Left lobe of liver (tissue), 2 donors: ENCODE data around the gene KAZN. TPM values are rescaled to one million over a fixed set of nuclear protein-coding genes. Genes with fewer than 3 reads are reported as not detected.

ENCODE experiments used
- ATAC-seq: fragments of 200-7000 bp; cut with Tn5 transposase; one replicate; pipeline ENCODE4 v1.9.1; 2020; ENCODE audit warnings: mild to moderate bottlenecking, moderate library complexity
- DNase-seq: peaks from one replicate; pipeline ENCODE4 v3.0.0-alpha.2; 2020; ENCODE audit warnings: low spot score
- total RNA-seq: library from RNA; stranded (reverse); gene quantifications from one replicate; pipeline ENCODE4 v1.2.1, GENCODE V29; 2021
- donor health status: DM: no; HTN: no; CAD: no; lungs with moderate emphysema.
- donor health status: DM: no; HTN: yes; CAD: no.

Gene KAZN
- total RNA-seq, 1 donor from 2014 or later = 4.4 TPM

DNA sequence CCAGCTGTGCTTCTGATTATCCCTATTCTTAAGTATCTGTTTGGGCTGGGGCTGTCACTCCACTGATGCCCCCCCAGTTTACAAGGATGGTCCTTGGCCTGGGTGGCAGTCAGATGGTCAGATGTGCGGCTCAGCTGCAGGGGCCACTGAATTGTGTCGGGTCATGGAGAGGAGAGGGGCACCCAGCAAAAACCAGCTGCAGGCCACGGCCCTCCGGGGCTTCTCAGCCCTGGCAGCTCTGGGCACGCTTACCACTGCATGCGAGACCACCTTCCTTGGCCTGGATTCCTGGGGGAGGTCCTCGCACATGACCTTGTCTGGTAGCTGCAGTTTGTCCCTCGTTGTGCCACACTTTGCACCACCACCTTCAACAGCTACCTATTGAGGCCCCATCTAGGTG is 390.2 kb downstream of the KAZN start:
- DNase-seq (no peak), ATAC-seq (no peak)

GRCh38 chr1:14989931-14990728 is 391.6 kb downstream of the KAZN start:
- ATAC-seq (no peak), DNase-seq (no peak)

DNA sequence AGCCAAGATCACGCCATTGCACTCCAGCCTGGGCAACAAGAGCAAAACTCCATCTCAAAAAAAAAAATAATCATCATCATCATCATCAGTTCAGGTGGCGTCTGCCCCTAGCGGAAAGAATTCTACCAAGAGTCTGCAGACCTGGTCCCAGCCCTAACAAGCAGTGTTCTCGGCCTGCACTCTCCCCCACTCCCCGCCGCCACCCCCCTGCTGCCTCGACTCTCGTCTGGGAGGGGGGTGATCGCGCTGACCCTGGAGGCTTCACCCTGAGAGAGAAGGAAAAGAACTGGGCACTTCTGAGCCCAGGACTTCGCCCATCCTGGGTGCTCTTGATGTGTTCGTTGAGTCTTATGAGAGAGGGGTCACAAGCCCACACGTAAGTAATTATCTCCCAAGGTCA is 394.9 kb downstream of the KAZN start:
- ATAC-seq (no peak), DNase-seq (no peak)

GRCh38 chr1:14994148-14994547 is 395.7 kb downstream of the KAZN start:
- DNase-seq = no peak
- ATAC-seq = no peak

DNA sequence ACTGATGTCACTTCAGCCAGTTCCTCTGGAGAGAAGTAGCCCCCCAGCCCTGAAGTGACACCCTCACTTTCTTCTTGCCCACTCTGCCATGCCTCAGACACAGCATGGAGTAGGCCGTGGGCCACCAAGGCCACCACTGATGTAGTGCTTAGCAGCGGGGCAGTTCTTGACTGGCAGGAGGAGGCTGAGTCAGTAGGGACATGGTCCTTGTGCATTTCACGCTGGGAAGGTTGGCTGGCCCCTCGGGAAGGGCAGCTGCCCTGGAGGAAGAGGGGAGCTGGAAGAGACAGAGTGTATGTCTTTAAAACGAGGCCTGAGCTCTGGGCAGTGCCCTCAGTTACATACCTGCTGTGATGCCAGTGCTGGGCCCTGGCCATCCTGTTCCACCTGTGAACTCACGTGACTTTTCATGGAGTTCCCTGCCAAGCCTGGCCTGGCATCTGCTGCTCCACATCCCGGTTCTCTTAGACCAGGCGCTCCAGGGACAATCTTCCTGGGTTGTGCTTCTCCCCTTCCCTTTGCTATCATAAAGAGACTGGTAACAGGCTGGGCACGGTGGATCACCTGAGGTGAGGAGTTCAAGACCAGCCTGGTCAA is 396.5 kb downstream of the KAZN start:
- peak; percentile 52 for ATAC-seq
- no peak for DNase-seq

DNA sequence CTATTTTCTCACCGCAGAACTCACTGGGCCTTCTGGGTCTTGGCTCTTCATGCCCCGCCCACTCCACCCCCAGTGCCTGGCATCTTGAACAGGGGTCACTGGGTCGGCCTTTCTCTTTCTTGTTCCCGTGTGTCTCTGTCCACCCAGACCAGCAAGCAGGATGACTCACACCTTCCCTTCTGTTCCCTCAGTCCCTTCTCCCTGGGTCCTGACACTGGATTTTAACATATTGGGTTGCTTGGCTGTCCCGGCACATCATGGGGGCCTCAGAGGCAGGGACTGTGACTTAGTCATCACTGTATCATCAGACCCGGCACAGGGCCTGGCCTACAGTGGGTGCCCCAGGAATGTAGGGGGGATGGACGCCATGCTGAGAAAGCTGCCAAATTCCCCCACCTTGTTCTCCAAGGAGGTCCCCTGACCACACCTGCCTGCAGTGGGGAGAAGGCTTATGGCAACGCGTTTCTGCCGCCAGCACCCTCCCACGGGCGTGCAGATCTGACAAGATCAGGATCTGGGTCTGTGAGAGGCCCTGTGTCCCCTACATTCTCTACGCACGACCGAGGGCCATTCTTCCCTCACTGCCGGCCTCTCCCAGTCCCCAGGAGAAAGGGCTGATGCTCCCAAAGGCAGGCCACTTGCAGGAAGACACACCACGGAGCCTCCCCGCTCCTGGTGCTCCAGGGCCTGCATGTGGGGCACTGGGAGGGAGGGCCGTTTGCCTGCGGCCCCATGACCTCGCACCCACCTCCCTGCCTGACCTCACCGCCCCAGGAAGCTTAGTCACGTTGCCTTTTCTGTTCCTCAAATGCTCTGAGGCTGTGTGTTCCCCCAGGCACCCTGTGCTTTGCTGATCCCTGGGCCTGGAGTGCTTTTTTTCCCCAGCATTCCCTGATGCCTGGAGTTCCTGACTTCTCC is 397.9 kb downstream of the KAZN start:
- no peak for DNase-seq
- ATAC-seq = no peak

GRCh38 chr1:14997646-14998276 is 399.3 kb downstream of the KAZN start:
- DNase-seq (no peak), ATAC-seq (no peak)

DNA sequence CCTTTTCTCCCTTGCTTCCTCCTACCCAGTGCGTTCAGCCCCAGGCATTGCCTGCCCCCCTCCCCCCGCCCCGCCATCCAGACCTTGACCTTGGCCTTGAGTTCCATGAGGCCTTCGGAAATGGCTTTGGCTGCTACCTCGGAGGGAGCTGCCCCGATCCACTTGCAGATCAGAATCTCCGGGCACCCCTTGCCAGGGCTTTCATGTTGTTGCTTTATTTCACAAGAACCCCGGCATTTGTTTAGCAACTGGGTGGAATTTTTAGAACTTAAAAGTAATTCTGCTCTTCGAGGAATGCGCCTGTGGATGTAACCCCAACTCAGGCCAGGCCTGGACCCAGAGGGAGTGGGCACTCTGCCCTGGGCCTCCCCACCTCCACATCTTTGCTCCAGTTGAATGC is 401.0 kb downstream of the KAZN start:
- ATAC-seq (no peak), DNase-seq (no peak)

- no peak for ATAC-seq
- no peak for DNase-seq
Observed at GRCh38 chr1:15000030-15000429, 401.5 kb downstream of the KAZN start.

DNA sequence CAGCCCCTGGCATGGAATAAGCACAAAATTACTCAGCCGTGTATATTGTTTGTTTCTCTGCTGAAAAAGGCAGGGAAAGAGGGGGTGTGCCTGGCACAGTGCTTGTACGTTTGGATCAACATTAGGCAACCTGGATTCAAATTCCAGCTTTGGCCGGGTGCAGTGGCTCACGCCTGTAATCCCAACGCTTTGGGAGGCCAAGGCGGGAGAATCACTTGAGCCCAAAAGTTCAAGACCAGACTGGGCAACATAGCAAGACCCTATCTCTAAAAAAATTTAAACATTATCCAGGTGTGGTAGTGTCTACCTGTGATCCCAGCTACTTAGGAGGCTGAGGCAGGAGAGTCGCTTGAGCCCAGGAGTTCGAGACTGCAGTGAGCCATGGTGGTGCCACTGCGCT is 402.2 kb downstream of the KAZN start:
- ATAC-seq (no peak), DNase-seq (no peak)

- DNase-seq (no peak), ATAC-seq (no peak)
Observed at GRCh38 chr1:15001317-15001915, 402.9 kb downstream of the KAZN start.

DNA sequence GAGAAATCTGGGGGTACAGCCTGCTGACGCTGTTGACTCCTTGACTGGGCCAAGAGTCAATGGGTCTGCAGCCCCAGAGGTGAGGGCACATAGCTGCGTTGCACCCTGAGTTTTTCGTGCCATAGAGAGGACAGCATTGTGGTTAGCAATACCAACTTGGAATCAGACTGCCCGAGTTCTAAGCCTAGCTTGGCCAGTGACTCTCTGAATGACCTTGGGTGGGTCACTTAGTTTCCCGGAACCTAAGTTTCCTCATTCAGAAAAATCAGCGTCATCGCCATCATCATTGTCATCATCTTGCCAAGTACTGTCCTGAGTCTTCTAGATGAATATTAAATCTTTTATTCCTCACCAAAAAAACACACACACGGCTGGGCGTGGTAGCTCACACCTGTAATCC is 403.8 kb downstream of the KAZN start:
- ATAC-seq (no peak), DNase-seq (no peak)

- DNase-seq (no peak), ATAC-seq (no peak)
Observed at GRCh38 chr1:15004396-15004795, 405.9 kb downstream of the KAZN start.

DNA sequence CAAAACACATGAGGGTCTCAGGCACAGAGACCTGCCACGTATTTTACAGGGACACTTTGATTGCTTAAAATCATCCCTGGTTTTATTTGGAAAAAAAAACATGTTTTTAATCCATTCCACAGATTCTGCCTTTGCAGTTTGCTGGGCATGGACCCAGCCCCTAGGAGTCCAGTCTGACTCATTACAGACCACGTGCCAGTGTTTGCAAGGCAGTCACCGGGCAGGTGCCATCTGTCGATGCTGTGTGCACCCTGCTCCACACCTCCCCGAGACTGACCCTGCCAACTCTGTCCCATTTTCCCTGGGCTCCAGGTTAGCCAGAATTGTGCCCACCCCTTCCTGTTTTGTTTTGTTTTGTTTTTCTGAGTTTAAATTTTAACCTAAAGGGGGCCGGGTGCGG is 406.6 kb downstream of the KAZN start:
- DNase-seq (no peak), ATAC-seq (no peak)

DNA sequence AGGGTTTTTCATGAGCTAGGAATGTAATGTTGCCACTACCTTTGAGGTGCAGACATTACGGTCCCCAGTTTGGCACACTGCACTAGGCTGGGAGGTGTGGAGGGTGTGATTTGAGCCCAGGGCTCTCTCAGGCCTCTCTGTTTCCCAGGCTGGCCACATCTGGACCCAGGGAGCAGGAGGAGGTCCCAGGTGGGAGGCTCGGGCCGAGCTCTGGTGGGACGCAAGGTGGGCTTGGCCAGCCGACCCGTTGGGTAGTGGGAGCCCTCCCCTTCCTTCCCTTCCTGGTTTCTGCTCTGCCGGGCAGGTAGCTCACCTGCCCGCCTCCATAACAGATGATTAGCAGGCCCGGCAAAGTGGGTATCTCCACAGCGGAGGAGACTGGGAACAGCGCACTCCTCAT is 408.9 kb downstream of the KAZN start:
- ATAC-seq (no peak), DNase-seq (no peak)

GRCh38 chr1:15007842-15008241 is 409.4 kb downstream of the KAZN start:
- DNase-seq (no peak), ATAC-seq (peak; percentile 42)

- DNase-seq = no peak
- ATAC-seq = peak; percentile 50
Observed at GRCh38 chr1:15008783-15009729, 410.6 kb downstream of the KAZN start.

DNA sequence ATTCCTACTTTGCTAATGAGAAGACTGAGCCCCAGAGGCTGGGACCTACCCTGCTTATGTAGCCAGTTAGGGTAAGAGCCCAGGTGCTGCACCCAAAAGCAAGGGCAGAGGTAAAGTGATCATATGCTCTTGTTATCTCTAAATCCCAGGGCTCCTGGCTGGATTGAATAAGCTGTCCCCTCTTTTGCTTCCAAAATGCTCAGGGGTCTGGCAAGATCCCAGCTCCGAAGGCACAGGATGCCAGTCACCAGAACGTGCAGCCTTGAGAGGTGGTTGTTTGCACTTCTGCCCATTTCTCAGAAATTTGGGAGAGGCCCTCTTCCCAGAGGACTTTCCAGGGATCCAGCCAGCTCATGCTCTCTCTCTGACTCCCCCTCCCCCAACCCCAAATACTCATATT is 412.7 kb downstream of the KAZN start:
- ATAC-seq (no peak), DNase-seq (no peak)

DNA sequence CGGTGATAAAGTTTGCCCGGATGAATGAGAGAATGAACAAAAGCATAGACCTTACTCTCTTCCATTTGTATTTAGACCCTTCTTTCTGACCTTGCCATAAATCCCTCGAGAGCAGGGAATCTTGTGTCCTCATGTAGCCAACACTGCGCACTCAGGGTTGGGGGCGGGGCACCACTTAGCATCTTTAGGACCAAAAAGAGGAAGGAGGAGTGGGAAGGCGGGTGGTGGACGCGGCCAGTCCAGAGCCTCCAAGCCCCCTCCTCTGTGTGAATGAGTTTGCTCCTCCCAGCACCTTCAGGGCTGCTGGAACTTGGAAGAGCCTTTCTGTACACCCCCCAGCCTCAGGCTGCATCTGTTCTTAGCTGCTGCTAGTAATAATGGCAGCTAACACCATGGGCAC is 413.2 kb downstream of the KAZN start:
- ATAC-seq = no peak
- no peak for DNase-seq

- no peak for ATAC-seq
- no peak for DNase-seq
Observed at GRCh38 chr1:15012822-15013221, 414.3 kb downstream of the KAZN start.
